Activated CD8-positive, alpha-beta memory T cell treated with anti-CD3 and anti-CD28 coated beads for 48 hours (primary cell): ENCODE measurements around the gene HPS4.
"Not testable (repeated sequence)": the region's sequence is repeated elsewhere in the genome, so short reads cannot be mapped to it uniquely, and the experiment has no call there.

Experiments used
- DNase-seq, 3 experiments: peaks; one replicate each; pipeline ENCODE4 v3.0.0-alpha.2; 2020; ENCODE audit warnings: low read depth in 2 of 3, low spot score in 2 of 3

Gene HPS4

DNA sequence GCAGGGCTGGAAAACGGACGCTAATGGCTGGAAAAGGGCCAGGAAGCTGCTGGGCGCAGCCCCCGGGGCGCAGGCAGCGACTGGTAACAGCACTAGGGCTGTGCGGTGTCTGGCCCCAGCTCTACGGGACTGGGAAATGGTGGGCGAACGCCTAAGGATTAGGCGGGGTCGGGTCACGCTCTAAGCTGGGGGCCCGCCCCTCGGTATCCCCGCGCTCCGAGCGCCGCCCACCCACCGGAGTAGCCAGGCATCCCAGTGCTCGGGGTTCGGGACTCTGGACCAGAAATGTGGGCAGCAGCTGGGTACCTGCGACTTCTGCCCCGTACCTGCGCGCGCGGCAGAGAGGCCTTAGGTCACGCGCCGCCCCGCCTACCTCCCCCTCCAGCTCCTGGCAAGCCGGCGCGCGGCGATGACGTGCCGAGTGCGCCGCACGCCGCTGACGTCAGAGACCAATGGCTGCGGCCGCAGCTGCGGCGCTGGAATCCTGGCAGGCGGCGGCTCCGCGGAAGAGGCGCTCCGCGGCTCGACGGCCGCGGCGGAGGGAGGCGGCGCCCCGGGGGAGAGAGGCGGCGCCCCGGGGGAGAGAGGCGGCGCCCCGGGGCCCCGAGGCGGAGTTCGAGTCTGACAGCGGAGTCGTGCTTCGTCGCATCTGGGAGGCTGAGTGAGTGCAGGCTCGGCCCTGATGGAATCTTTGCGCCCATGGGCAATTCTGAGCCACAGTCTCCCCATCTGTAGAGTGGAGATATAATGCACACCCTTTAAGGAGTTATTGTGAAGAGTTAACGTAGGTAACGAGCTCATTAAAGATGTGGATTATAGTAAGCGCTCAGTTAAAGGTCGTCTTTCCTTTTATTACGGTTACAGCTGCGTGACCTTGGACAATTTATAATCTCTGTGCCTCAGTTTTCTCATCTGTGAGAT lies at the start of gene HPS4, which contains the start of gene SRRD:
TSS of gene HPS4 (minus strand) at position 345 of the 921 bp plus-strand sequence. CDS start 2,021 bp downstream, outside the sequence.
TSS of gene SRRD (plus strand) at position 439 of the 921 bp plus-strand sequence. CDS start at position 453, 14 bp downstream.
- DNase-seq: peak; percentile 82 to 95 (median 86)

GRCh38 chr22:26529345-26529744 lies 45.8 kb upstream of the HPS4 start:
- DNase-seq: no peak

GRCh38 chr22:26528518-26528917 lies 44.9 kb upstream of the HPS4 start:
- not testable (repeated sequence) for DNase-seq

GRCh38 chr22:26527574-26528465 lies 44.2 kb upstream of the HPS4 start:
- no peak for DNase-seq

- DNase-seq: no peak
Measured at GRCh38 chr22:26527167-26527566, 43.6 kb upstream of the HPS4 start.

GRCh38 chr22:26525946-26526564 lies 42.5 kb upstream of the HPS4 start:
- no peak for DNase-seq

DNA sequence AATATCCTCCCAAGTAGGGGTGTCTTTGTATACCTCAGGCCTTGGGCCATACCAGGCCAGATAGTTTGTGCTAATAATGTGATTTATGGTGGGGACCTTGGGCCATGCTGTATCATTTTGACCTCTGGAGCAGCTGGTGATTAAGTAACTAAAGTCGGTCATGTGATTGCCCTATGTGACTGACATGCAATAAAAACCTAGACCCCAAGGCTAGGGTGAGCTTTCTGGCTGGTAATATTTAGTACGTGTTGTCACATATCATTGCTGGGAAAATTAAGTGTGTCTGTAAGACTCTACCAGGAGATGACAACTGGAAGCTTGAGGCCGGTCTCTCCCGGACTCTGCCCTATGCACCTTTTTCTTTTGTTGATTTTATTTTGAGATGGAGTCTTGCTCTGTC lies 41.3 kb upstream of the HPS4 start:
- DNase-seq: no peak

- DNase-seq: no peak
Measured at GRCh38 chr22:26522592-26522991, 39.0 kb upstream of the HPS4 start.

GRCh38 chr22:26522012-26522411 lies 38.4 kb upstream of the HPS4 start:
- DNase-seq: no peak

DNA sequence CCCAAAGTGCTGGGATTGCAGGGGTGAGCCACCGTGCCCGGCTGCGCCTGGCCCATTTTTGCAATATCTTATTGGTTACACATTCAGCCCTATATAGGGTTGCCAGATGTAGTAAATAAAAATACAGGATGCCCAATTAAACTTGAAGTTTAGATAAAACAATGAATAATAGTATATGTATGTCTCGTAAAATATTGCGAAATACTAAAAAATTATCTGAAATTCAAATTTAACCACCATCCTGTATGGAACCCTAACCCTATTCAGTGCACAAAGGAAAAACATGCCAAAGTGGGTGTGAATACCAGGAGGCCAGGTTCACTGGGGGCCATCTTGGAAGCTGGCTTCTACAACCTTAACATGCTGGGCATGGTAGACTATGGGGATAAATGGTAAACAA lies 33.8 kb upstream of the HPS4 start:
- DNase-seq: no peak

DNA sequence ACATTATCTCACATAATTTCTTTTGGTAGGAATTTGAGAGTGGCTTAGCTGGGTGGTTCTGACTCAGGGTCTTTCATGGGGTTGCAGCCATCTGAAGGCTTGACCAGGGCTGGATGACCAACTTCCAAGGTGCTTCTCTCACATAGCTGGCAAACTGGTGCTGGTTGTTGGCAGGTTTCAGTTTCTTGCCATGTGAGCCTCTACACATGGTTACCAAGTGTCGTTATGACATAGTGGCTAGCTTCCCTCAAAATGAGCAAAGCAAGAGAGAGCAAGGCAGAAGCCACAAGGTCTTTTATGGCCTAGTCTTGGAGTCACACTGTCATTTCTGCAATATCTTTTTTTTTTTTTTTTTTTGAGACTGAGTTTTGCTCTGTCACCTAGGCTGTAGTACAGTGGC lies 32.9 kb upstream of the HPS4 start:
- DNase-seq: no peak

- DNase-seq: no peak
Measured at GRCh38 chr22:26515931-26516330, 32.3 kb upstream of the HPS4 start.

- DNase-seq: no peak
Measured at GRCh38 chr22:26514419-26515161, 31.0 kb upstream of the HPS4 start.

DNA sequence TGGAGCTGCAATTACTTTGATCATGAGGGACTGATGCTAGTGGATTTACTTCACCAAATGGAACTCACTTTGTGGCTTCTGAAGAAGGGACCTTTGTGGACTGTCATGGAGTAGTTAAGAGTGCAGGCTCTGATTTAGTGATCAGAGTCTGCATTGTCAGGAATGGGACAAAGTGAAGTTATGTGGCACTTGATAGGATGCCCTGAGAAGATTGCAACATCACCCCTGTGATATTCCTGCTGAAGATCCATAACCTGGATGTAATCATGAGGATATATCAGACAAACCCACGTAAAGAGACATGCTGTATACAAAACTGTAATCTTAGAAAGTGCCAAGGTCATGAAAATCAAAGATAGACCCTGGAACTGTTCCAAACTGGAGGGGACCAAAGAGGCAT lies 30.3 kb upstream of the HPS4 start:
- no peak for DNase-seq

GRCh38 chr22:26512149-26512793 lies 28.7 kb upstream of the HPS4 start, which contains the start of gene TFIP11:
Gene TFIP11, minus strand, starts transcription at chr22:26512473. Its CDS starts 2,201 bp downstream, at chr22:26510272.
- DNase-seq: peak; percentile 85 to 97 (median 93)

- no peak for DNase-seq
Measured at GRCh38 chr22:26508148-26508547, 24.6 kb upstream of the HPS4 start.

GRCh38 chr22:26503758-26504157 lies 20.2 kb upstream of the HPS4 start:
- no peak for DNase-seq

GRCh38 chr22:26502688-26503561 lies 19.3 kb upstream of the HPS4 start:
- DNase-seq: peak in 1 of 3 experiments; percentile 14

DNA sequence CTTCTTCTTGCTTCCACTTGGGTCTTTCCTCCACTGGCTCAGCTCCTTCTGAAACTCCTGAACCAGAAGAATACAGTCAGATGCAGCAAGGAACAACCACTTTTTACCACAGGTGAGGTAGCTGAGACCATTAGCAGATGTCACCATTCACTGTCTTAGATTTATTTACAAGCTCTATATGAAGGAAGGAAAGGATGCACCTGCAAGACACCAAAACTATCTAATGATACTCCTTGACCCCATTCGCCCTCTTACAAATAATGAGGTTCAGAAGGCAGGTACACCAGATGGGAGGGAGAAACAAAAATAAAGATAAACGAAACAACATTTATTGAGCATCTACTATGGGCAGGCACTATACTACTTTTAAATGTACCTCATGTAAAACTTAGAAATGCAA lies 18.4 kb upstream of the HPS4 start:
- no peak for DNase-seq
